DND-41 (cell line): ENCODE measurements around the gene EHBP1.

Source experiments
- CTCF ChIP-seq: IDR thresholded peaks from 2 replicates; pipeline ENCODE4 v1.5.1; 2012; ENCODE audit warnings: borderline replicate concordance, low read length, moderate library complexity, mild to moderate bottlenecking; ENCODE audit not compliant: poor library complexity, severe bottlenecking; ENCODE audit errors: extremely low read depth
- EZH2 ChIP-seq: IDR thresholded peaks from 3 replicates; pipeline ENCODE4 v1.6.1; 2012; ENCODE audit warnings: borderline replicate concordance, low read depth, mild to moderate bottlenecking, moderate library complexity, low read length, inconsistent platforms; ENCODE audit not compliant: severe bottlenecking

DNA sequence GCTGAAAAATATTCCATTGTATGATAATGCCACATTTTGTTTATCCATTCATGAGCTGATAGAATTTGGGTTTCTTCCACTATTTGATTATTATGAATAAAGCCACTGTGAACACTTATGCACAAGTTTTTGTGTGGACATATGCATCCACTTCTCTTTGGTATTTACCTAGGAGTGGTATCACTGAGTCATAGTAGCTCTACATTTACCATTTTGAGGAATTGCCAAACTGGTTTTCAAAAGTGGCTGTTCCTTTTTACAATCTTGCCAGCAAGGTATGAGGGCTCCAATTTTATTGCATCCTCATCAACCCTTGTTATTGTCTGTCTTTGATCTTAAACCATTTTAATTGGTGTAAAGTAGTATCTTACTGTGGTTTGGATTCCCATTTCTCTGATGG lies 13.3 kb upstream of the EHBP1 start:
- TF ChIP-seq CTCF (no peak), EZH2 (no peak)
